Naive thymus-derived CD4-positive, alpha-beta T cell (primary cell): ENCODE results near the gene RIMS3. TPM values are rescaled to one million over a fixed set of nuclear protein-coding genes. Genes with fewer than 3 reads are reported as not detected.
A peak's percentile ranks its signal among the peaks of the same experiment; 100 is the strongest.
"Not testable (repeated sequence)": the region's sequence is repeated elsewhere in the genome, so short reads cannot be mapped to it uniquely, and the experiment has no call there.

Experiments used
- ATAC-seq: fragments of 150-1000 bp; cut with Tn5 transposase; 2 replicates; pipeline ENCODE4 v1.10.0; 2021; ENCODE audit warnings: mild to moderate bottlenecking, moderate library complexity
- CTCF ChIA-PET: fragments of 350-600 bp; sonication (Branson Sonifier 250); formaldehyde crosslinking; loops from one replicate; lab custom pipeline; 2021; ENCODE audit warnings: antibody characterized with exemption; lab: Charles Lee
- POLR2A ChIA-PET: fragments of 350-600 bp; sonication (Branson Sonifier 250); formaldehyde crosslinking; loops from one replicate; lab custom pipeline; 2021; ENCODE audit warnings: antibody characterized with exemption, inconsistent platforms; lab: Charles Lee
- DNase-seq, 9 donors: peaks; one replicate each; pipeline versions ENCODE4 v3.0.0 to v3.0.0-alpha.2; 2020 to 2022; ENCODE audit warnings: mixed read lengths in 1 of 9
- H3K27ac ChIP-seq: one replicate; pipeline ENCODE4 v1.7.0; 2013; ENCODE audit warnings: mild to moderate bottlenecking, low read depth, low read length, moderate library complexity
- H3K27me3 ChIP-seq, 2 donors: one replicate each; pipeline ENCODE4 v1.7.0; 2013; ENCODE audit warnings: low read length in 2 of 2, mild to moderate bottlenecking in 2 of 2, moderate library complexity in 2 of 2; ENCODE audit not compliant: control insufficient read depth in 2 of 2, insufficient read depth in 2 of 2
- H3K36me3 ChIP-seq, 3 experiments: 1 replicate in 2 of 3; 2 replicates in 1 of 3; pipeline ENCODE4 v1.7.0; 2013; ENCODE audit warnings: low read length in 3 of 3, mild to moderate bottlenecking in 3 of 3, moderate library complexity in 1 of 3; ENCODE audit not compliant: insufficient read depth in 3 of 3, control insufficient read depth in 2 of 3
- H3K4me1 ChIP-seq, 2 donors: one replicate each; pipeline ENCODE4 v1.7.0; 2013; ENCODE audit warnings: low read length in 2 of 2, mild to moderate bottlenecking in 2 of 2, moderate library complexity in 1 of 2; ENCODE audit not compliant: control insufficient read depth in 2 of 2, insufficient read depth in 2 of 2
- H3K4me3 ChIP-seq: 2 replicates; pipeline ENCODE4 v1.7.0; 2013; ENCODE audit warnings: mild to moderate bottlenecking, low read length
- H3K9me3 ChIP-seq, 3 experiments: 1 replicate in 2 of 3; 2 replicates in 1 of 3; pipeline ENCODE4 v1.7.0; 2013; ENCODE audit warnings: low read length in 3 of 3; ENCODE audit not compliant: control insufficient read depth in 2 of 3
- H3K27ac Mint-ChIP-seq, 9 donors: one replicate each; pipeline ENCODE4 v1.8.0; 2020 to 2022; ENCODE audit warnings: mixed read lengths in 9 of 9, mild to moderate bottlenecking in 8 of 9, moderate library complexity in 5 of 9, inconsistent platforms in 2 of 9
- H3K27me3 Mint-ChIP-seq, 5 donors: one replicate each; pipeline ENCODE4 v1.8.0; 2021 to 2022; ENCODE audit warnings: mixed read lengths in 5 of 5, mild to moderate bottlenecking in 1 of 5
- H3K36me3 Mint-ChIP-seq, 5 donors: one replicate each; pipeline ENCODE4 v1.8.0; 2020 to 2022; ENCODE audit warnings: mixed read lengths in 5 of 5, mild to moderate bottlenecking in 3 of 5, inconsistent platforms in 1 of 5
- H3K4me1 Mint-ChIP-seq, 7 donors: one replicate each; pipeline ENCODE4 v1.8.0; 2020 to 2022; ENCODE audit warnings: mixed read lengths in 7 of 7, mild to moderate bottlenecking in 3 of 7, inconsistent platforms in 1 of 7
- H3K4me3 Mint-ChIP-seq, 10 donors: one replicate each; pipeline ENCODE4 v1.8.0; 2020 to 2022; ENCODE audit warnings: mild to moderate bottlenecking in 10 of 10, mixed read lengths in 10 of 10, moderate library complexity in 6 of 10, inconsistent platforms in 2 of 10
- H3K9me3 Mint-ChIP-seq, 11 donors: one replicate each; pipeline ENCODE4 v1.8.0; 2020 to 2022; ENCODE audit warnings: mixed read lengths in 11 of 11, mild to moderate bottlenecking in 4 of 11, inconsistent platforms in 1 of 11, moderate library complexity in 1 of 11
- intact Hi-C, 2 donors: fragments of 100-400 bp; cut with micrococcal nuclease; formaldehyde crosslinking; loops; one replicate each; pipeline ENCODE4 v1.15.1; 2023
- polyA plus RNA-seq, 2 donors: library from polyadenylated mRNA; unstranded; fragments of 300-500 nt; fragmentation: Illumina TruSeq; gene quantifications; one replicate each; pipeline ENCODE4 v1.2.3, GENCODE V29; 2021
- total RNA-seq, 6 experiments: library from RNA in 5 of 6; stranded (reverse) in 5 of 6; gene quantifications; 1 replicate in 5 of 6; 2 replicates in 1 of 6; pipeline ENCODE4 v1.2.3 and lab custom pipeline; 2021 to 2026

Gene RIMS3
- total and polyA plus RNA-seq, 7 experiments from 2014 or later, result 1.1 to 4.3 (median 2.2) TPM

DNA sequence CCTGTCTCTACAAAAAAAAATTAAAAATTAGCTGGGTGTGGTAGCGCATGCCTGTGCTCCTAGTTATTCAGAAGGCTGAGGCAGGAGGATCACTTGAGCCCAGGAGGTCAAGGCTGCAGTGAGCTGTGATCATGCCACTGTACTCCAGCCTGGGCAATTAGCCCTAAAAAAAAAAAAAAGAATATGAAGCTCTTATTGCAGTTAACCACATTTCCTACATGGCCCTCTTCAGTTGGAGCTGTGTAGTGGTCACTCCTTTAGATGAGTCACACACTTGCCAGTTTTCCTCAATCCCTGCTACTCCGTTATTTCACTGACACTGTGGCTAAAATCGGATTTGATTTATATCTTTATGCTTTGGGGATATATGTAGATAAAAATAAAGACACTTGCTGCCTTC is 37.8 kb upstream of the RIMS3 start:
- Histone ChIP-seq H3K4me3 (no peak overlapping the region), H3K4me1 (peaks cover 6 to 19% of the 10 kb centered on the region in 2 donors), H3K9me3 (no peaks in the 10 kb centered on the region), H3K36me3 (no peaks in the 10 kb centered on the region), H3K27me3 (no peaks in the 10 kb centered on the region), H3K27ac (no peak overlapping the region)
- POLR2A ChIA-PET, result interaction anchor here (11.8 kb wide), 1 partner anchor 12 kb away, joined by 123 read pairs; the partner anchor contains the start of gene NFYC
- peaks cover 33 to 71% (median 64%) of the 10 kb centered on the region in 7 donors for H3K4me1 Mint-ChIP-seq
- peaks cover 0 to 14% (median 0%) of the 10 kb centered on the region in 5 donors for H3K36me3 Mint-ChIP-seq
- no peak overlapping the region for H3K4me3 Mint-ChIP-seq
- no peaks in the 10 kb centered on the region for H3K27me3 Mint-ChIP-seq
- DNase-seq (no peak), ATAC-seq (no peak)
- no peaks in the 10 kb centered on the region for H3K9me3 Mint-ChIP-seq
- H3K27ac Mint-ChIP-seq, result peak overlapping the region in 3 of 9 donors; percentile 28 to 67 (median 65)
- CTCF ChIA-PET, result interaction anchor here (0.6 to 0.7 kb wide), 2 partner anchors 67 to 752 kb away, joined by 3 read pairs; no protein-coding TSS in a partner anchor
- intact Hi-C loops, result loop anchor here in 1 of 2 donors (10.0 kb wide), 1 partner anchor 661 kb away; the partner anchor contains the start of gene FOXO6

DNA sequence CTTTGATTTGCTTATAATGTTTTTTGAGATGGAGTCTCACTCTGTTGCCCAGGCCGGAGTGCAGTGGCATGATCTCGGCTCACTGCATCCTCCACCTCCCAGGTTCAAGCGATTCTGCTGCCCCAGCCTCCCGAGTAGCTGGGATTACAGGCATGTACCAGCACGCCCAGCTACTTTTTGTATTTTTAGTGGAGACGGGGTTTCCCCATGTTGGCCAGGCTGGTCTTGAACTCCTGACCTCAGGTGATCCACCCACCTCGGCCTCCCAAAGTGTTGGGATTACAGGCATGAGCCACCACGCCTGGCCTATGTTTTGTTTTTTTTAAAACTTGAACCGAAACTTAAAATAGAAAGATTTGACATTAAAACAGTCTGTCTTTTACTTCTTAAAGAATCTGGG is 37.3 kb upstream of the RIMS3 start:
- not testable (repeated sequence) for H3K27ac ChIP-seq, H3K27me3 Mint-ChIP-seq, H3K36me3 ChIP-seq, H3K27me3 ChIP-seq, H3K4me3 Mint-ChIP-seq, DNase-seq, ATAC-seq, H3K9me3 ChIP-seq, H3K4me3 ChIP-seq, H3K9me3 Mint-ChIP-seq
- peaks cover 0 to 14% (median under 1%) of the 10 kb centered on the region in 5 donors for H3K36me3 Mint-ChIP-seq
- H3K4me1 Mint-ChIP-seq, result peaks cover 35 to 68% (median 62%) of the 10 kb centered on the region in 7 donors
- CTCF ChIA-PET, result interaction anchor here (0.6 to 0.7 kb wide), 2 partner anchors 36 to 44 kb away, joined by 3 to 4 read pairs; no protein-coding TSS in a partner anchor
- H3K27ac Mint-ChIP-seq, result peak overlapping the region in 1 of 9 donors; percentile 60
- H3K4me1 ChIP-seq, result peaks cover under 1 to 16% of the 10 kb centered on the region in 2 donors
- intact Hi-C loops, result loop anchor here in 1 of 2 donors (10.0 kb wide), 1 partner anchor 662 kb away; the partner anchor contains the start of gene FOXO6
- POLR2A ChIA-PET, result interaction anchor here (11.8 kb wide), 1 partner anchor 11 kb away, joined by 123 read pairs; the partner anchor contains the start of gene NFYC

DNA sequence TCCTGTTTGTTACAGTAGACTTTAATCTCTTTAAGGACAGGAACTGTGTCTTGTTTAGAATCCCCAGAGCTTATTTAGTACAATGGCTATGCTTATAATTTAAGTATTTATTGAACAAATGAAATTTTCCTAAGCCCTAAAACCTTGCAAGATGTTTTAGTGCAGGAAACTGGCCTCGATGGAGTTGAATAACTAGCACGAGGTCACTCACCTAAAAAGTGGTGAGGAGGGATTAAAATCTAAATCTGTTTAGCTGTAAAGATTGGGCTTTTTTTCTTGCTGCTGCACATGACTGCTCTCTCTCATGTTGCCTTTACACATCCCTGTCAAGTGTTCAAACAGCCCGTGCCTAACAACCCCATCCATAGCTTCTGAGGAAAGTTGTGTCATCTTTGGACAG is 36.2 kb upstream of the RIMS3 start:
- DNase-seq (no peak), ATAC-seq (no peak)
- Mint-ChIP-seq H3K36me3 (peaks cover 0 to 22% (median 8%) of the 10 kb centered on the region in 5 donors), H3K4me3 (peak overlapping the region in 2 of 10 donors; percentile 10 to 33), H3K27me3 (no peaks in the 10 kb centered on the region), H3K9me3 (no peaks in the 10 kb centered on the region), H3K27ac (peak overlapping the region in 3 of 9 donors; percentile 5 to 51 (median 32)), H3K4me1 (peaks cover 46 to 77% (median 71%) of the 10 kb centered on the region in 7 donors)
- Histone ChIP-seq H3K4me1 (peaks cover 0 to 20% of the 10 kb centered on the region in 2 donors), H3K27me3 (no peaks in the 10 kb centered on the region), H3K27ac (no peak overlapping the region), H3K4me3 (no peak overlapping the region), H3K36me3 (no peaks in the 10 kb centered on the region), H3K9me3 (no peaks in the 10 kb centered on the region)
- ChIA-PET CTCF (no interaction called here), POLR2A (interaction anchor here (0.6 to 11.8 kb wide), 4 partner anchors 8 to 182 kb away, joined by 3 to 123 read pairs (median 3); partner anchors contain the start of gene NFYC)
- intact Hi-C loops, result loop anchor here in 1 of 2 donors (10.0 kb wide), 1 partner anchor 663 kb away; the partner anchor contains the start of gene FOXO6

DNA sequence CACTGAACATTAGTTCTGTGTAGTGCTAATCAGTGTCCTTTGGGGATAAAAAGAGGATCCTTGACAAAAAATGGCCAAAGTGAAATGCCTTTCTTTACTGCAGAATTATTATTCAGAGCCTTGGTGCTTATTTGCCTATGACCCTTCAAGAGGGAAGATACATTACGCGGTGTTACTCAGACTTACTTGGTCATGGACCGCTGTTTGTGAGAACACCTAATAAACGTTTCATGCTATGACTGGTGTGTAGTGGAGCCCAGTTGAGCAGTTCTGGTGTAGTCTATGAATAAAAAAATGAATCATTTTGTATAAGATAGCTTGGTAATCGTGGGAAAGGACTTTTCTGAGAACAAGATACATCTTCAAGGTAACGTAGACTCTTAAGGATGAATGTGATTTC is 34.3 kb upstream of the RIMS3 start:
- Mint-ChIP-seq H3K36me3 (peaks cover 0 to 25% (median 11%) of the 10 kb centered on the region in 5 donors), H3K4me3 (no peak overlapping the region), H3K27me3 (no peaks in the 10 kb centered on the region), H3K27ac (peak overlapping the region in 1 of 9 donors; percentile 61), H3K4me1 (peaks cover 53 to 83% (median 78%) of the 10 kb centered on the region in 7 donors), H3K9me3 (no peaks in the 10 kb centered on the region)
- Histone ChIP-seq H3K4me3 (no peak overlapping the region), H3K36me3 (peaks cover 0 to 5% (median 0%) of the 10 kb centered on the region in 3 experiments), H3K27ac (no peak overlapping the region), H3K27me3 (no peaks in the 10 kb centered on the region), H3K4me1 (peaks cover under 1 to 26% of the 10 kb centered on the region in 2 donors), H3K9me3 (no peaks in the 10 kb centered on the region)
- ATAC-seq, result no peak
- ChIA-PET CTCF (no interaction called here), POLR2A (interaction anchor here (1.0 kb wide), 1 partner anchor 8 kb away, joined by 3 read pairs; no protein-coding TSS in a partner anchor)
- DNase-seq, result no peak
- intact Hi-C loops, result loop anchor here in 1 of 2 donors (1.0 to 10.0 kb wide), 4 partner anchors 10 to 1125 kb away; partner anchors contain the start of genes FOXO6, PABPC4 and ZMPSTE24

DNA sequence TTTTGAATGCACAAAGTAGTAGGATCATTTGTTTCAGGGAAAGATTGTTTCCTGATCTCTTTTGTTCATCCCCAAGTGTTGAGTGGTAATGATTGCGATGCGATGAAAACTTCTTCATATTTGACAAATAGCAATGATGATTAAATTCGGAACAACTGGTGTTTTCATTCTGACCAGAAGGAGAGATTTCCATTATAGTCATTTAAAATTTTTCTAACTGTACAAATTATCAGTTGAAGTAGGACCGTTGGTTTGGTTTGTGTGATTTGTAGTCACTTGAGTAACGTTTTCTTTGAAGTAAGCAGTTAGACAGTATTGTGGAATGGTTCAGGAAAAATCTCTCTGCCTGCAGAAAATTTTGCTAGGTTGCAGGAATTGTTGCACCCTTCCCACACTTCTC is 32.0 kb upstream of the RIMS3 start:
- Histone ChIP-seq H3K4me3 (no peak overlapping the region), H3K4me1 (peaks cover 24 to 49% of the 10 kb centered on the region in 2 donors), H3K27me3 (no peaks in the 10 kb centered on the region), H3K27ac (no peak overlapping the region), H3K9me3 (no peaks in the 10 kb centered on the region), H3K36me3 (peaks cover 0 to 5% (median 0%) of the 10 kb centered on the region in 3 experiments)
- H3K27me3 Mint-ChIP-seq, result no peaks in the 10 kb centered on the region
- ATAC-seq (no peak), DNase-seq (no peak)
- POLR2A ChIA-PET, result interaction anchor here (0.6 kb wide), 1 partner anchor 156 kb away, joined by 3 read pairs; no protein-coding TSS in a partner anchor
- no peaks in the 10 kb centered on the region for H3K9me3 Mint-ChIP-seq
- intact Hi-C loops, result loop anchor here in 1 of 2 donors (10.0 kb wide), 2 partner anchors 443 to 1123 kb away; partner anchors contain the start of genes PABPC4 and ZMPSTE24
- H3K4me3 Mint-ChIP-seq, result peak overlapping the region in 1 of 10 donors; percentile 25
- peaks cover 0 to 22% (median 11%) of the 10 kb centered on the region in 5 donors for H3K36me3 Mint-ChIP-seq
- peaks cover 55 to 86% (median 81%) of the 10 kb centered on the region in 7 donors for H3K4me1 Mint-ChIP-seq
- CTCF ChIA-PET, result no interaction called here
- H3K27ac Mint-ChIP-seq, result peak overlapping the region in 2 of 9 donors; percentile 45 to 51

DNA sequence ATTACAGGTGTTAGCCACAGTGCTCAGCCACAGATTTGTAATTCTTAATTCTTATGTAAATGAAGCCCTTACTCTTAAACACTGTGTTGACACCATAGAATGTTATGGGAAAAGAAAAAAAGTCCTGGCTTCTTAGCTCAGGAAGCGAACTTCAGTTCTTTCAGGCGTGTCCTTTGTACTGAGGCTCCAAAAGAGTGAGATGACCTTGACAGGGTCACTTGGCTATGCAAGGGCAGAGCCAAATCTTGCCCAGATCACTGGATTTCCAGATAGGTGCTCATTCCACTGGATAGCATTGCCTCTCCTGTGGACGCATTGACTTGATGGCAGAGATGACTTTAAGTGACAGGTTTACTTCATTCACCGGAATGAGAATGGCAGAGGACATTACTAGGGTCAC is 30.8 kb upstream of the RIMS3 start:
- Histone ChIP-seq H3K27ac (no peak overlapping the region), H3K36me3 (peaks cover 0 to 9% (median 0%) of the 10 kb centered on the region in 3 experiments), H3K27me3 (no peaks in the 10 kb centered on the region), H3K9me3 (no peaks in the 10 kb centered on the region), H3K4me1 (peaks cover 26 to 49% of the 10 kb centered on the region in 2 donors), H3K4me3 (no peak overlapping the region)
- Mint-ChIP-seq H3K27ac (peak overlapping the region in 1 of 9 donors; percentile 45), H3K4me3 (peak overlapping the region in 3 of 10 donors; percentile 21 to 34 (median 25)), H3K4me1 (peaks cover 51 to 83% (median 76%) of the 10 kb centered on the region in 7 donors), H3K36me3 (peaks cover 0 to 23% (median 11%) of the 10 kb centered on the region in 5 donors), H3K27me3 (no peaks in the 10 kb centered on the region), H3K9me3 (peaks cover 0 to 2% (median 0%) of the 10 kb centered on the region in 11 donors)
- CTCF ChIA-PET, result no interaction called here
- POLR2A ChIA-PET, result interaction anchor here (1.7 kb wide), 1 partner anchor 14 kb away, joined by 4 read pairs; no protein-coding TSS in a partner anchor
- ATAC-seq (no peak), DNase-seq (no peak)
- intact Hi-C loops, result loop anchor here in 1 of 2 donors (10.0 kb wide), 2 partner anchors 441 to 1121 kb away; partner anchors contain the start of genes PABPC4 and ZMPSTE24
